ENCODE data around the gene FBN2.

Gene FBN2

DNA sequence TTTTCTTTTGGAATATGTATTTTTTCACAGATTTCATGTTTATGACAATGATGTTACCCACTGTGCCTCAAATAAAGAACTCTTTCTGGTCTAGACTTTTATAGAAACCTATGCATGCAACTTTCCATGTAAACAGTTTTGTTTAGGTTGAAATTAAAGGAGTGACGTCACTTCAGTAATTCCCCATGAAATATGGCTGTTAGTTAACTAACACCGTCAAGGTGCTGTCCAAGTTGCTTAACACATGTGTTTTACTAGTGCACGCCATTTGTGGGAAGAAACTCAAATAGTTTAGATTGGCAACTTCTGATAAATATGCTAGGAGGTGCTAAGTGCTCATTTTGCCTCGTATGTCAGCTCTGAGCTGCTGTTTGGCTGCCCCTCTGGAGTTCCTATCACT, 102.2 kb downstream of the FBN2 start:
- no peak overlapping the region for H3K27ac ChIP-seq (ENCODE audit: insufficient read depth, low read depth, low read length, poor library complexity, severe bottlenecking)
- no peaks in the 10 kb centered on the region for H3K4me1 ChIP-seq (ENCODE audit: control insufficient read depth, insufficient read depth, low read length)
- no peaks in the 10 kb centered on the region for H3K36me3 ChIP-seq (ENCODE audit: control insufficient read depth, insufficient read depth, low read length)
- no peaks in the 10 kb centered on the region for H3K27me3 ChIP-seq (ENCODE audit: control insufficient read depth, insufficient read depth, low read length, poor library complexity, severe bottlenecking)
- H3K9me3 ChIP-seq (ENCODE audit: control insufficient read depth, low read length): no peaks in the 10 kb centered on the region
- 93 to 98% methylated on average over 4 of the region's 4 CpGs for WGBS, 2 experiments
- H3K4me3 ChIP-seq (ENCODE audit: insufficient read depth, low read depth, low read length): no peak overlapping the region

DNA sequence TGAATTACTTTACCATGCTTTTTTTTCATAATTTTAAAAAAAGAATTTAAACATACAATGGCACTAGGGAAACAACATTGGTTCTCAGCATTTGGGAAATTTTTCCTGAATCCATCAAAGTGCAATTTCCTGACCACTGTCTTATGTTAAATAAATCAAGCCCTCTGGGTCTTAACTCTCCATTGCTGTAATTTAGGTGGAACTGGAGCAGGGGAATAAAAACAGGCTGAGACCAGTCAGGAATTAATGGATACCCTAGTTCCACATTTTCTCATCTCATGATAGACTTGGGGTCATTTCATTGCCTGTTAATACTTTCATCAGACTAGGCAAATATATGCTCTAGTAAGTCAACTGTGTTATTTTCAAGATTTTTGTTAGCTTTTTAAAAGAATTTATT, 103.1 kb downstream of the FBN2 start:
- Histone ChIP-seq H3K4me3 (ENCODE audit: insufficient read depth, low read depth, low read length) (no peak overlapping the region), H3K9me3 (ENCODE audit: control insufficient read depth, low read length) (no peaks in the 10 kb centered on the region), H3K4me1 (ENCODE audit: control insufficient read depth, insufficient read depth, low read length) (no peaks in the 10 kb centered on the region), H3K27me3 (ENCODE audit: control insufficient read depth, insufficient read depth, low read length, poor library complexity, severe bottlenecking) (no peaks in the 10 kb centered on the region), H3K27ac (ENCODE audit: insufficient read depth, low read depth, low read length, poor library complexity, severe bottlenecking) (no peak overlapping the region), H3K36me3 (ENCODE audit: control insufficient read depth, insufficient read depth, low read length) (no peaks in the 10 kb centered on the region)

DNA sequence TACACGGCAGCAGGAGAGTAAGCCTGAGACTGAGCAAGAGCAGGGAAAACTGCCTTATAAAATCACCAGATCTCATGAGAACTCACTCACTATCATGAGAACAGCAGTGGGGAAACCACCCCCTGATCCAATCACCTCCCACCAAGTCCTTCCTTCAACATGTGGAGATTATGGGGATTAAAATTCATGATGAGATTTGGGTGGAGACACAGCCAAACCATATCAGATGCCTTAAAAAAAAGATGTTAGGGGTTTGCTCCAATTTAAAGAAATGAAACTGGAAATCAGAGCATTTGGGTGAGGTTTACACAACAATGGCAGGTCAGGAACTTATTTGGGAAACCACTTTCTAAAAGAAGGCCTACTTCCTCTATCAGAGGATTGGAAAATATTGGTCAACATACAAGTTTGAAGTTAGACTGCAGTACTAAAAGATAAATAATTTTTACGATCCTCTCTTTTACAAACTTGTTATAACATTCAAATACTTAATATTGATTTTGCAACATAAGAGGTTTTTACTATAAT, 105.1 kb downstream of the FBN2 start:
- Histone ChIP-seq H3K4me3 (ENCODE audit: insufficient read depth, low read depth, low read length) (no peak overlapping the region), H3K4me1 (ENCODE audit: control insufficient read depth, insufficient read depth, low read length) (no peaks in the 10 kb centered on the region), H3K36me3 (ENCODE audit: control insufficient read depth, insufficient read depth, low read length) (no peaks in the 10 kb centered on the region), H3K27ac (ENCODE audit: insufficient read depth, low read depth, low read length, poor library complexity, severe bottlenecking) (no peak overlapping the region), H3K9me3 (ENCODE audit: control insufficient read depth, low read length) (no peaks in the 10 kb centered on the region), H3K27me3 (ENCODE audit: control insufficient read depth, insufficient read depth, low read length, poor library complexity, severe bottlenecking) (no peaks in the 10 kb centered on the region)
- WGBS, 2 experiments: 89 to 96% methylated on average over 1 of the region's 2 CpGs

DNA sequence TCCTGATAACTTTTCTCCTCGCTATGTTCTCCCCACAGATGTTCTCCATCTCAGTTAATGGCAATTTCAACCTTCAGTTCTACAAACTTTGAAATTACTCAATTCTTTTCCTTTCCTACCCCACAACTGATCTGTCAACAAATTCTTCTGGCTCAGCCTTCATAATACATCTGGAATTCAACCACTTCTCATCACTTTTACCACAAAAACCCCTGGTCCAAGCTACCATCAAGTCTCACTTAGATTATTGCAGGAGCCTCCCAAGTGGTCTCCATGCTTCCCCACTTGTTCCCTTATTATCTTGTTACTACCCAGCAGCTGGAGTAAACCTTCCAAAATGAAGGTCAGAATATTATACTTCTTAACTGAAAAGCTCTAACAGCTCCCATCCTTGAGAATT, 110.1 kb downstream of the FBN2 start:
- WGBS, 2 experiments: 89 to 97% methylated on average over 1 of the region's 1 CpG
- no peaks in the 10 kb centered on the region for H3K9me3 ChIP-seq (ENCODE audit: control insufficient read depth, low read length)
- H3K27me3 ChIP-seq (ENCODE audit: control insufficient read depth, insufficient read depth, low read length, poor library complexity, severe bottlenecking): no peaks in the 10 kb centered on the region
- no peak overlapping the region for H3K4me3 ChIP-seq (ENCODE audit: insufficient read depth, low read depth, low read length)
- H3K4me1 ChIP-seq (ENCODE audit: control insufficient read depth, insufficient read depth, low read length): peaks cover 4% of the 10 kb centered on the region
- H3K36me3 ChIP-seq (ENCODE audit: control insufficient read depth, insufficient read depth, low read length): no peaks in the 10 kb centered on the region
- no peak overlapping the region for H3K27ac ChIP-seq (ENCODE audit: insufficient read depth, low read depth, low read length, poor library complexity, severe bottlenecking)

DNA sequence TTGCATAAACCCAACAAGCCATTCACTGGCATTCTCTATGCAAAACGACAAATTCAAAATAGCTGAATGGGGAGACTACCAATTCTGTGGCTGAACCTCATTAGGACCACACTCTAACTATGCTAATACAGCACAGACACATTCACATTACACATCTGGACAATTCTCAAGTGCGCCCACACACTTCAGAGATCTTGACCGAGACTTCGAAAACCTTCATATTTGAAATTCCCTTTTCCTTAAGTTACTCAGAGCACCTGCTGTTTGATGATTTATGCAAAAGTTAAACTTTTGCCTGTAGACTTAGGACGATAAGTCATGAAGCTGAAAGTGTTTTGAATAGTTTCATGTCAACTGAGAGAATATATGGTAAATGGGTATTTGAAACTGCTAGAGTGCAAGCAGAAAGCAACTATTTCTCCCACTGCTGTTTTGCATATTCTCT, 111.9 kb downstream of the FBN2 start:
- H3K9me3 ChIP-seq (ENCODE audit: control insufficient read depth, low read length): no peaks in the 10 kb centered on the region
- no peaks in the 10 kb centered on the region for H3K27me3 ChIP-seq (ENCODE audit: control insufficient read depth, insufficient read depth, low read length, poor library complexity, severe bottlenecking)
- H3K27ac ChIP-seq (ENCODE audit: insufficient read depth, low read depth, low read length, poor library complexity, severe bottlenecking): no peak overlapping the region
- no peaks in the 10 kb centered on the region for H3K36me3 ChIP-seq (ENCODE audit: control insufficient read depth, insufficient read depth, low read length)
- 87 to 92% methylated on average over 5 of the region's 5 CpGs for WGBS, 2 experiments
- H3K4me1 ChIP-seq (ENCODE audit: control insufficient read depth, insufficient read depth, low read length): peaks cover 4% of the 10 kb centered on the region
- H3K4me3 ChIP-seq (ENCODE audit: insufficient read depth, low read depth, low read length): no peak overlapping the region

DNA sequence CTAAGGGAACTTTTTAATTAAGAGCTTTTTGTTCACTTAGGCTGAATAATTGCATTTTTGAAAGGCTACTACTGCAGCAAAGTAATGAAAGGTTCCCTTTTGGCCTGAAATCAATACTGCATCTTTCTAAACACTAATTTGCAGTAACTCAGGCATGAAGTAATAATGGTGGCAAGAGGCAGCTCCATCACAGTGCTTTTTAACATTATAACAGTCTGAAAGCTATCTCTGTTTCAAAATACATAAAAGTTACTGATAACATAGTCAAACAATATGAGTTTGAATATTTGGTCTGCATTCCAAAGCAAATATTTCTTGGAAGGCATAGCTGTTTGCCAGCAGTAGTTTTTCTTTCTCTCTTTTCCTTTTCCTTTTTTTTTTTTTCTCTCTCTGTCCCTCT, 113.4 kb downstream of the FBN2 start:
- Histone ChIP-seq H3K4me1 (ENCODE audit: control insufficient read depth, insufficient read depth, low read length) (peaks cover 4% of the 10 kb centered on the region), H3K27ac (ENCODE audit: insufficient read depth, low read depth, low read length, poor library complexity, severe bottlenecking) (no peak overlapping the region), H3K36me3 (ENCODE audit: control insufficient read depth, insufficient read depth, low read length) (no peaks in the 10 kb centered on the region), H3K27me3 (ENCODE audit: control insufficient read depth, insufficient read depth, low read length, poor library complexity, severe bottlenecking) (no peaks in the 10 kb centered on the region), H3K4me3 (ENCODE audit: insufficient read depth, low read depth, low read length) (no peak overlapping the region), H3K9me3 (ENCODE audit: control insufficient read depth, low read length) (no peaks in the 10 kb centered on the region)

DNA sequence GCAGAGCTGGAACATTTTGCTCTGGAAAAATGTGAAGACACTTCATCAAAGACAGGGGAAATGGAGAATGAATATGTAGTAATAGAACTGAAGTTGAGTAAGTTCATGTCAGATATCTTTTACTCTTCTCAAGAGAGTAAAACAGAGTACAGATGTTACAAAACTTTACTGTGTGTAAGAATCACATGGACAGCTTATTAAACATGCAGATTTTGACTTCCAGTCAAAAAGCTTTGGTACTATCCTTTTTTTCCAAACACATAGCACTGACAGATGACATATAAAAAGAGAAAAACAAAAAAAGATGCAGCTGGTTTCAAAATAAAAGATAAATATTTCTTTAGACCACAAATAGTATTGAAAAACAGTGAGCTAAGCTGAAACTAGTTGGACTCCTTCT, 115.4 kb downstream of the FBN2 start:
- Histone ChIP-seq H3K36me3 (ENCODE audit: control insufficient read depth, insufficient read depth, low read length) (no peaks in the 10 kb centered on the region), H3K9me3 (ENCODE audit: control insufficient read depth, low read length) (no peaks in the 10 kb centered on the region), H3K27ac (ENCODE audit: insufficient read depth, low read depth, low read length, poor library complexity, severe bottlenecking) (no peak overlapping the region), H3K4me1 (ENCODE audit: control insufficient read depth, insufficient read depth, low read length) (peaks cover 4% of the 10 kb centered on the region), H3K4me3 (ENCODE audit: insufficient read depth, low read depth, low read length) (no peak overlapping the region), H3K27me3 (ENCODE audit: control insufficient read depth, insufficient read depth, low read length, poor library complexity, severe bottlenecking) (no peaks in the 10 kb centered on the region)

DNA sequence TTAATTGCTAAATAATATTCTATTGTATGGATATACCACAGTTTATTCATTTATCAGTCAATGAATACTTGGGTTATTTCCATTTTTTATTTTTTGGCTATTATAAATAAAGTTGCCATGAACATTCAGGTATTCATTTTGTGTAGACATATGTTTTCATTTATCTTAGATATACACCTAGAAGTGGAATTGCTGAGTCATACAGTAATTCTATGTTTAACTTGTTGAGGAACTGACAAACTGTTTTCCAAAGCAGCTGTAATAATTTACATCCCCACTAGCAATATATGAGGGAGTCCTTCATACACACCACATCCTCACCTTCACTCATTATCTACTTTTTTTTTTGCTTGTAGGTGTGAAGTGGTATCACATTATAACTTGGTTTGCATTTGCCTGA, 123.6 kb downstream of the FBN2 start:
- H3K27me3 ChIP-seq (ENCODE audit: control insufficient read depth, insufficient read depth, low read length, poor library complexity, severe bottlenecking): no peaks in the 10 kb centered on the region
- no peaks in the 10 kb centered on the region for H3K9me3 ChIP-seq (ENCODE audit: control insufficient read depth, low read length)
- H3K27ac ChIP-seq (ENCODE audit: insufficient read depth, low read depth, low read length, poor library complexity, severe bottlenecking): no peak overlapping the region
- H3K36me3 ChIP-seq (ENCODE audit: control insufficient read depth, insufficient read depth, low read length): no peaks in the 10 kb centered on the region
- no peak overlapping the region for H3K4me3 ChIP-seq (ENCODE audit: insufficient read depth, low read depth, low read length)
- H3K4me1 ChIP-seq (ENCODE audit: control insufficient read depth, insufficient read depth, low read length): no peaks in the 10 kb centered on the region

DNA sequence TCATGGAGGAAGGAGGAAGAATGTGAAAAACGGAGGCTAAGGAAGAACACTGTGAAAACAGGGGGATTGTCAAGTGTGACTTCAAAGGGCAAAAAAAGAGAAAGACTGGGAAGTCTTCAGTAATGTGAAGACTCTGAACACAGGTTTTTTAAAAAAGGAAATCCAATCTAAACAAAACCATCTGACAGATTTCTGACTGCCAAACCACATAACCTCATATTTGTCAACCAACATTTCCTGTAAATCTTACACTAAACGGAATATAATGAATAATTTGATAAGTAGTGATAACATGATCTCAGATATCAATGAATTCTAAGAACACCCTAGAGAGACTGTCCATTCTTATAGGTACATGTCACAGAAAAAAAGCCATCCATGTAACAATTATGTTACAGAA, 124.7 kb downstream of the FBN2 start:
- Histone ChIP-seq H3K4me3 (ENCODE audit: insufficient read depth, low read depth, low read length) (no peak overlapping the region), H3K27ac (ENCODE audit: insufficient read depth, low read depth, low read length, poor library complexity, severe bottlenecking) (no peak overlapping the region), H3K27me3 (ENCODE audit: control insufficient read depth, insufficient read depth, low read length, poor library complexity, severe bottlenecking) (no peaks in the 10 kb centered on the region), H3K9me3 (ENCODE audit: control insufficient read depth, low read length) (no peaks in the 10 kb centered on the region), H3K4me1 (ENCODE audit: control insufficient read depth, insufficient read depth, low read length) (no peaks in the 10 kb centered on the region), H3K36me3 (ENCODE audit: control insufficient read depth, insufficient read depth, low read length) (no peaks in the 10 kb centered on the region)
- 85 to 90% methylated on average over 1 of the region's 2 CpGs for WGBS, 2 experiments

DNA sequence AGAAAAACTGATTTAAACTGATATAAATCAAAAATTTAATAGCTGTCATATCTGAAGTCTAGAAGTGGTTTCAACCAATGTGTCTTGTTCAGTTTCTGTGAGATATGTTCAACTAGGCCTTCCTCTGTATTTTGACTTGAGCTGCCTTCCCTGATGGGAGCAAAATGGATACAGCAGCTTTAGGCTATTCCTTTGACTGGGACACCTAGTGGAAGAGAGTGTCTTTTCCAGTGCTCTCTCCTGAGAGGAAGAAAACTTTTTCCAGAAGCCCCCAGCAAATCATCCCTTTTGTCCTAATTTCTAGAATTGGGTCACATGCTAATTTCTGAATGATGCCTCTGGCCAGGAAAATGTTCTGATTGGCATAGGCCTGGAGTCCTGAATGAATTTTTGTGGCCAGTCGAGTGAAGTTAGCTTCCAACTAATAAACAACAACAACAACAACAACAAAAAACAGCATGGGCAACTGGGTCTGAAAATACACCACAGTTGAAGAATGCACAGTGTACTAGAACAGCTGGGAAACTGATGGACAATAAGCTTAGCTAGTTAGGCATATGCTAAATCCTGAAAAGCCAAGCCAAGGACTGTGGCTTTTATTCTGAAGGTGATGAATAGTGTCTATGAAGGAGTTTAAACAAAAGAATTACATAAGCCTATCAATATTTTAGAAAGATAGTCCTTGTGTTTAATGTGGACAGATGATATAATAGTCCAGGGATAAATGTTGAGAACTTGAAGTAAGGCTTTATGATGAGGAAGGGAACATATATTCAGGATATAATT, 125.7 kb downstream of the FBN2 start:
- WGBS, 2 experiments: 93 to 100% methylated on average over 1 of the region's 1 CpG
- Histone ChIP-seq H3K4me1 (ENCODE audit: control insufficient read depth, insufficient read depth, low read length) (no peaks in the 10 kb centered on the region), H3K36me3 (ENCODE audit: control insufficient read depth, insufficient read depth, low read length) (no peaks in the 10 kb centered on the region), H3K27ac (ENCODE audit: insufficient read depth, low read depth, low read length, poor library complexity, severe bottlenecking) (no peak overlapping the region), H3K4me3 (ENCODE audit: insufficient read depth, low read depth, low read length) (no peak overlapping the region), H3K27me3 (ENCODE audit: control insufficient read depth, insufficient read depth, low read length, poor library complexity, severe bottlenecking) (no peaks in the 10 kb centered on the region), H3K9me3 (ENCODE audit: control insufficient read depth, low read length) (no peaks in the 10 kb centered on the region)

Measured in ectodermal cell (in vitro differentiated cells).